ENCODE measurements around the gene SLC29A1. TPM values are rescaled to one million over a fixed set of nuclear protein-coding genes. Genes with fewer than 3 reads are reported as not detected.

Gene SLC29A1
- total and polyA plus RNA-seq, 2 of the 8 experiments (the other 6 are each of a cell fraction or from before 2014, with no cell fraction given), result 187 to 558 TPM

DNA sequence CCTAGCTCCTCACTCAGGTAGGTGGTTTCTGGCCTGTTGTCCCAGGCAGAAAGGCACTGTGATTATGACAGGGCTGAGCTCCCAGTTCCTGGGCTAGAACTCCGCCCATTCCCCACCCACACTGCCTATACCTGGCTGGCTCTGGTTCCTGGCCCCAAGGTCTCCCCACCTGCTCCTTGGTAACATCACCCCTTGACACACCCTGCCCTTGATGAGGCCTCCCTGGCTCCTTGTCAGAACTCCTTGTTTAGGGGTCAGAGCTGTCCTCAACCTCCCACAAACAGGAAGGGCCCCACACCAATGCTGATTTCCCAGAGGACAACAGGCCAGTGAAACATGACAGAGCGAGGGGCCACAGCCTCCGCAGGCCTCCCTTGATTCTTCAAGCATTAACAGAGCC lies 22.2 kb upstream of the SLC29A1 start:
- no peaks in the 10 kb centered on the region for H3K79me1 ChIP-seq (ENCODE audit: low read depth, low read length)
- no peaks in the 10 kb centered on the region for H3K9me3 ChIP-seq (ENCODE audit: insufficient read depth in 2 of 2, low read depth in 1 of 2, low read length in 1 of 2)
- no peak for DNase-seq (ENCODE audit: low read depth in 1 of 2, low spot score in 2 of 2)
- H2BK15ac ChIP-seq (ENCODE audit: low read length), result 0 out of 2 replicates have a peak overlapping the region, but pooled peaks have one; percentile 6
- no peak for FAIRE-seq
- 0 out of 2 replicates have a peak overlapping the region, but pooled peaks have one; percentile 26 for H2AK5ac ChIP-seq (ENCODE audit: low read depth, low read length)
- peak overlapping the region; percentile 99; the same call in 1 of the 2 replicates for H2BK5ac ChIP-seq (ENCODE audit: low read depth, low read length)
- H4K91ac ChIP-seq (replicated peaks; ENCODE audit: insufficient read length, low read length), result peak overlapping the region; percentile 70
- H2BK120ac ChIP-seq (replicated peaks; ENCODE audit: low read depth, low read length), result peak overlapping the region; percentile 65
- no peaks in the 10 kb centered on the region for H3K36me3 ChIP-seq (ENCODE audit: control insufficient read depth in 2 of 4, insufficient read depth in 4 of 4, low read length in 3 of 4)
- H2BK12ac ChIP-seq (ENCODE audit: low read depth, low read length), result peak overlapping the region; percentile 100
- POLR2A ChIA-PET (ENCODE audit: partially characterized antibody), result interaction anchor here (0.7 to 6.2 kb wide), 14 partner anchors 9 to 55 kb away, joined by 3 to 60 read pairs (median 6); partner anchors contain the start of genes HSP90AB1, MYMX, SLC29A1 and SLC35B2
- no peak overlapping the region for H3K9ac ChIP-seq (replicated peaks in 1 of 4; ENCODE audit: extremely low read depth in 1 of 4, low read depth in 3 of 4, low read length in 3 of 4)
- 80% methylated on average over 3 of the region's 3 CpGs; no CpG with 5 or more reads in 1 of the 2 experiments for WGBS, 2 experiments (ENCODE audit: extremely low coverage in 1 of 2, insufficient coverage in 1 of 2, insufficient read length in 1 of 2, insufficient replicate concordance in 2 of 2, low coverage in 1 of 2, low lambda C conversion rate in 2 of 2, missing lambda C conversion rate in 1 of 2)
- no peaks in the 10 kb centered on the region; the same call in 1 of the 2 replicates for H3K23me2 ChIP-seq (ENCODE audit: low read depth, low read length)
- H3K27ac ChIP-seq (ENCODE audit: low read depth, low read length), result no peak overlapping the region
- H3K79me2 ChIP-seq (ENCODE audit: control insufficient read depth in 1 of 2, insufficient read depth in 2 of 2, low read length in 2 of 2), result no peaks in the 10 kb centered on the region
- no peak overlapping the region for H3K23ac ChIP-seq (ENCODE audit: insufficient read length)
- H3K4me1 ChIP-seq (replicated peaks in 1 of 4; ENCODE audit: control insufficient read depth in 3 of 4, insufficient read depth in 4 of 4, low read length in 3 of 4), result peaks cover 18 to 28% (median 23%) of the 10 kb centered on the region in 4 experiments
- H4K5ac ChIP-seq (ENCODE audit: insufficient read length, low read depth, low read length), result peak overlapping the region; percentile 0
- H4K20me1 ChIP-seq (replicated peaks in 1 of 2; ENCODE audit: control insufficient read depth in 1 of 2, insufficient read depth in 2 of 2, low read length in 2 of 2), result no peaks in the 10 kb centered on the region
- H3K27me3 ChIP-seq (replicated peaks in 1 of 4; ENCODE audit: control insufficient read depth in 3 of 4, extremely low read depth in 1 of 4, insufficient read depth in 3 of 4, low read length in 3 of 4), result no peaks in the 10 kb centered on the region
- no peak overlapping the region for H4K8ac ChIP-seq (ENCODE audit: extremely low read depth, insufficient read depth, low read length)
- H3K4ac ChIP-seq (replicated peaks; ENCODE audit: insufficient read length, low read depth, low read length), result peak overlapping the region; percentile 2
- H3K4me3 ChIP-seq (ENCODE audit: extremely low read depth in 1 of 4, insufficient read depth in 2 of 4, low read depth in 3 of 4, low read length in 4 of 4), result no peak overlapping the region
- peak overlapping the region; percentile 68 for H3K18ac ChIP-seq (ENCODE audit: extremely low read depth, low read length)
- no peak overlapping the region for H3K4me2 ChIP-seq (ENCODE audit: insufficient read depth in 1 of 2, low read depth in 2 of 2, low read length in 2 of 2)
- H3K56ac ChIP-seq (replicated peaks; ENCODE audit: insufficient read length, low read depth, low read length), result no peak overlapping the region
- peak overlapping the region; percentile 13 for H2BK20ac ChIP-seq (ENCODE audit: low read length)
- no peak overlapping the region for H3K14ac ChIP-seq (ENCODE audit: insufficient read length)
- no peak overlapping the region for H2AFZ ChIP-seq (ENCODE audit: low read length)
- CTCF ChIA-PET (ENCODE audit: partially characterized antibody), result interaction anchor here (1.1 to 3.5 kb wide), 9 partner anchors 9 to 45 kb away, joined by 3 to 21 read pairs (median 7); no protein-coding TSS in a partner anchor
- TF ChIP-seq RFX5 (IDR thresholded peaks at IDR 0.05; ENCODE audit: borderline replicate concordance, low read depth, low read length), result no peak
- TF ChIP-seq SIRT6 (IDR thresholded peaks at IDR 0.05; ENCODE audit: low read length), result no peak
- TF ChIP-seq, protein P1, sequence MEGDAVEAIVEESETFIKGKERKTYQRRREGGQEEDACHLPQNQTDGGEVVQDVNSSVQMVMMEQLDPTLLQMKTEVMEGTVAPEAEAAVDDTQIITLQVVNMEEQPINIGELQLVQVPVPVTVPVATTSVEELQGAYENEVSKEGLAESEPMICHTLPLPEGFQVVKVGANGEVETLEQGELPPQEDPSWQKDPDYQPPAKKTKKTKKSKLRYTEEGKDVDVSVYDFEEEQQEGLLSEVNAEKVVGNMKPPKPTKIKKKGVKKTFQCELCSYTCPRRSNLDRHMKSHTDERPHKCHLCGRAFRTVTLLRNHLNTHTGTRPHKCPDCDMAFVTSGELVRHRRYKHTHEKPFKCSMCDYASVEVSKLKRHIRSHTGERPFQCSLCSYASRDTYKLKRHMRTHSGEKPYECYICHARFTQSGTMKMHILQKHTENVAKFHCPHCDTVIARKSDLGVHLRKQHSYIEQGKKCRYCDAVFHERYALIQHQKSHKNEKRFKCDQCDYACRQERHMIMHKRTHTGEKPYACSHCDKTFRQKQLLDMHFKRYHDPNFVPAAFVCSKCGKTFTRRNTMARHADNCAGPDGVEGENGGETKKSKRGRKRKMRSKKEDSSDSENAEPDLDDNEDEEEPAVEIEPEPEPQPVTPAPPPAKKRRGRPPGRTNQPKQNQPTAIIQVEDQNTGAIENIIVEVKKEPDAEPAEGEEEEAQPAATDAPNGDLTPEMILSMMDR (IDR thresholded peaks at IDR 0.05; ENCODE audit: control extremely low read depth in 1 of 3, insufficient read depth in 1 of 3, low read depth in 1 of 3, low read length in 3 of 3), result no peak
- no peak for TF ChIP-seq EP300 (IDR thresholded peaks at IDR 0.05; ENCODE audit: borderline replicate concordance in 1 of 2, low read depth in 2 of 2, low read length in 2 of 2)
- no peak for TF ChIP-seq RBBP5 (IDR thresholded peaks at IDR 0.05; ENCODE audit: borderline replicate concordance, low read depth, low read length)
- TF ChIP-seq CBX8 (IDR thresholded peaks at IDR 0.05; ENCODE audit: borderline replicate concordance, low read depth, low read length), result no peak
- TF ChIP-seq SP4 (IDR thresholded peaks at IDR 0.05; ENCODE audit: low read length), result no peak
- TF ChIP-seq EZH2 (IDR thresholded peaks at IDR 0.05; ENCODE audit: low read depth, low read length, severe bottlenecking), result no peak
- no peak for TF ChIP-seq PHF8 (conservative IDR thresholded peaks at IDR 0.05; ENCODE audit: low read depth, low read length)
- TF ChIP-seq, protein P2, sequence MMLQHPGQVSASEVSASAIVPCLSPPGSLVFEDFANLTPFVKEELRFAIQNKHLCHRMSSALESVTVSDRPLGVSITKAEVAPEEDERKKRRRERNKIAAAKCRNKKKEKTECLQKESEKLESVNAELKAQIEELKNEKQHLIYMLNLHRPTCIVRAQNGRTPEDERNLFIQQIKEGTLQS (IDR thresholded peaks at IDR 0.05; ENCODE audit: insufficient read depth, low read depth, low read length), result no peak
